Lung (tissue), 12 donors: ENCODE results near the gene SLC12A8. TPM values are rescaled to one million over a fixed set of nuclear protein-coding genes. Genes with fewer than 3 reads are reported as not detected.

Source experiments
- ATAC-seq: fragments of 200-7000 bp; cut with Tn5 transposase; one replicate; pipeline ENCODE4 v1.9.1; 2020; ENCODE audit warnings: moderate number of reproducible peaks; ENCODE audit not compliant: insufficient read depth, low FRiP score
- DNase-seq, 3 donors: peaks; one replicate each; pipeline ENCODE4 v3.0.0-alpha.2; 2013 to 2017
- H3K27ac ChIP-seq, 2 donors: one replicate each; pipeline ENCODE4 v1.5.1; 2013; ENCODE audit warnings: mild to moderate bottlenecking in 2 of 2, moderate library complexity in 2 of 2, control low read depth in 1 of 2, inconsistent platforms in 1 of 2, low read depth in 1 of 2, low read length in 1 of 2
- H3K27me3 ChIP-seq, 3 donors: one replicate each; pipeline ENCODE4 v1.5.1; 2013; ENCODE audit warnings: low read length in 2 of 3; ENCODE audit not compliant: control insufficient read depth in 3 of 3, insufficient read depth in 3 of 3
- H3K36me3 ChIP-seq, 4 donors: one replicate each; pipeline ENCODE4 v1.5.1; 2013; ENCODE audit warnings: low read length in 4 of 4, mild to moderate bottlenecking in 1 of 4, moderate library complexity in 1 of 4; ENCODE audit not compliant: control insufficient read depth in 4 of 4, insufficient read depth in 4 of 4
- H3K4me1 ChIP-seq, 5 donors: one replicate each; pipeline ENCODE4 v1.5.1; 2013; ENCODE audit warnings: low read length in 5 of 5, mild to moderate bottlenecking in 2 of 5, moderate library complexity in 1 of 5; ENCODE audit not compliant: control insufficient read depth in 5 of 5, insufficient read depth in 5 of 5
- H3K4me3 ChIP-seq: one replicate; pipeline ENCODE4 v1.5.1; 2013; ENCODE audit warnings: mild to moderate bottlenecking, control low read depth, moderate library complexity
- H3K9ac ChIP-seq, 2 donors: one replicate each; pipeline ENCODE4 v1.5.1; 2013; ENCODE audit warnings: low read length in 2 of 2, control low read depth in 1 of 2; ENCODE audit not compliant: insufficient read depth in 1 of 2
- H3K9me3 ChIP-seq, 4 donors: one replicate each; pipeline ENCODE4 v1.5.1; 2013; ENCODE audit warnings: low read length in 3 of 4, mild to moderate bottlenecking in 1 of 4, moderate library complexity in 1 of 4; ENCODE audit not compliant: control insufficient read depth in 4 of 4, insufficient read depth in 3 of 4
- WGBS, 2 donors: extraction: QIAGEN DNeasy Blood & Tissue Kit; methylation state at CpG; one replicate each; pipeline ENCODE4 v1.1.7; 2013; 5-methylcytosine and 5-hydroxymethylcytosine counted together
- polyA plus RNA-seq, 2 donors: library from polyadenylated mRNA; stranded (reverse); fragments of 200-250 nt; gene quantifications; one replicate each; pipeline ENCODE4 v1.2.1, GENCODE V29; 2013
- total RNA-seq, 2 donors: library from RNA; depleted of rRNA in 1 of 2; stranded (reverse); fragments of >200 nt in 1 of 2; gene quantifications; one replicate each; pipeline ENCODE4 v1.2.1, GENCODE V29; 2014 to 2021
- TF ChIP-seq, protein P1 (sequence below): IDR thresholded peaks from 2 replicates; pipeline ENCODE4 v1.5.1; 2012; ENCODE audit warnings: mild to moderate bottlenecking; ENCODE audit errors: control extremely low read depth, extremely low read depth
- donor health status: control.
- donor health status: control.
- donor health status: Bipolar disorder and iron deficiency.
- donor health status: healthy.
- donor health status: DM: yes; HTN: yes; CAD: no.

The SLC12A8 gene
- total and polyA plus RNA-seq, 4 donors = 3.1 to 9.8 (median 5.8) TPM

DNA sequence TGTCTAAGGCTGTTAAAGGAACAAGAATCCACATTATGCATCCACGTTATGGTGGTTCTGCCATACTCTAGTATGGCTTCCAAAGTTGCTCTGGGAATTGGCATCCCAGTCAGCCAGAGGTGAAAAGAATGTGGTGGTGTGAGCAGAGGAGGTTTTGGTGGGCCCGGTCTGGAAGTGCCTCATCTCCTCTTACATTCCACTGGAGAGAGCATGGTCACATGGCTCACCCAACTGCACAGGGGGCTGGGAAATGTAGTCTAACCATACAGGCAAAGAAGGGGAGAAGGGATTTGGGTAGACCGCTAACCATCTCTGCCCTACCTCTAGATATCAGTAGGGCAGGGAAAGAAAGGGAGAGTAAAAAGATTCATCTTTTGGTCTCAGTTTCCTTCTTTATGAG lies 153.6 kb downstream of the SLC12A8 start:
- Histone ChIP-seq H3K27ac (no peak overlapping the region), H3K9me3 (no peaks in the 10 kb centered on the region), H3K4me3 (no peak overlapping the region), H3K9ac (no peak overlapping the region), H3K36me3 (no peaks in the 10 kb centered on the region), H3K27me3 (peaks cover 0 to 3% (median 0%) of the 10 kb centered on the region in 3 donors), H3K4me1 (peaks cover 18 to 35% (median 27%) of the 10 kb centered on the region in 5 donors)
- ATAC-seq (no peak), DNase-seq (no peak)
- TF ChIP-seq, protein P1, sequence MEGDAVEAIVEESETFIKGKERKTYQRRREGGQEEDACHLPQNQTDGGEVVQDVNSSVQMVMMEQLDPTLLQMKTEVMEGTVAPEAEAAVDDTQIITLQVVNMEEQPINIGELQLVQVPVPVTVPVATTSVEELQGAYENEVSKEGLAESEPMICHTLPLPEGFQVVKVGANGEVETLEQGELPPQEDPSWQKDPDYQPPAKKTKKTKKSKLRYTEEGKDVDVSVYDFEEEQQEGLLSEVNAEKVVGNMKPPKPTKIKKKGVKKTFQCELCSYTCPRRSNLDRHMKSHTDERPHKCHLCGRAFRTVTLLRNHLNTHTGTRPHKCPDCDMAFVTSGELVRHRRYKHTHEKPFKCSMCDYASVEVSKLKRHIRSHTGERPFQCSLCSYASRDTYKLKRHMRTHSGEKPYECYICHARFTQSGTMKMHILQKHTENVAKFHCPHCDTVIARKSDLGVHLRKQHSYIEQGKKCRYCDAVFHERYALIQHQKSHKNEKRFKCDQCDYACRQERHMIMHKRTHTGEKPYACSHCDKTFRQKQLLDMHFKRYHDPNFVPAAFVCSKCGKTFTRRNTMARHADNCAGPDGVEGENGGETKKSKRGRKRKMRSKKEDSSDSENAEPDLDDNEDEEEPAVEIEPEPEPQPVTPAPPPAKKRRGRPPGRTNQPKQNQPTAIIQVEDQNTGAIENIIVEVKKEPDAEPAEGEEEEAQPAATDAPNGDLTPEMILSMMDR = no peak
- WGBS, 2 donors = 98 to 99% methylated on average over 3 of the region's 3 CpGs

DNA sequence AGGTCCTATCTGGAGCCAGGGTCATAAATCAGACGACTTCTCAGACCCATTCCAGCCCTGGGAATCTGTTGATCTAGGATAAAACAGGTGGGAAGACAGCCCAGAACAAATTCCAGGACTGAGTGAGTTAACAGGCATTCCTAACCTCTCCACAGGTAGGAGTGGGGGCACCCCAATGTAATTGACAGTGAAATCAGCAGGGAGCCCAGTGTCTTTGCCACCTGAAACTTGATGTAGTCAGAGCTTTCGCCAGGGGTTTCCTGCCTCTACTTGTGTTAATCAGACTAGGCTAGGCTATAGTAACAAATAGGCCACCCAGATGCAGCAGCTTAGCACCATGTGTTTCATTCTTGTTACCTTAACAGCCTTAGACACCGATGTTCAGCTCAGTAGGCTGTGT lies 154.0 kb downstream of the SLC12A8 start:
- no peak for DNase-seq
- H3K4me3 ChIP-seq = no peak overlapping the region
- H3K27ac ChIP-seq = no peak overlapping the region
- WGBS, 2 donors = 90 to 95% methylated on average over 3 of the region's 3 CpGs
- no peak overlapping the region for H3K9ac ChIP-seq
- TF ChIP-seq, protein P1 = no peak
- H3K4me1 ChIP-seq = peaks cover 17 to 39% (median 26%) of the 10 kb centered on the region in 5 donors
- ATAC-seq = no peak
- H3K27me3 ChIP-seq = peaks cover 0 to 3% (median 0%) of the 10 kb centered on the region in 3 donors
- H3K36me3 ChIP-seq = no peaks in the 10 kb centered on the region
- H3K9me3 ChIP-seq = no peaks in the 10 kb centered on the region

DNA sequence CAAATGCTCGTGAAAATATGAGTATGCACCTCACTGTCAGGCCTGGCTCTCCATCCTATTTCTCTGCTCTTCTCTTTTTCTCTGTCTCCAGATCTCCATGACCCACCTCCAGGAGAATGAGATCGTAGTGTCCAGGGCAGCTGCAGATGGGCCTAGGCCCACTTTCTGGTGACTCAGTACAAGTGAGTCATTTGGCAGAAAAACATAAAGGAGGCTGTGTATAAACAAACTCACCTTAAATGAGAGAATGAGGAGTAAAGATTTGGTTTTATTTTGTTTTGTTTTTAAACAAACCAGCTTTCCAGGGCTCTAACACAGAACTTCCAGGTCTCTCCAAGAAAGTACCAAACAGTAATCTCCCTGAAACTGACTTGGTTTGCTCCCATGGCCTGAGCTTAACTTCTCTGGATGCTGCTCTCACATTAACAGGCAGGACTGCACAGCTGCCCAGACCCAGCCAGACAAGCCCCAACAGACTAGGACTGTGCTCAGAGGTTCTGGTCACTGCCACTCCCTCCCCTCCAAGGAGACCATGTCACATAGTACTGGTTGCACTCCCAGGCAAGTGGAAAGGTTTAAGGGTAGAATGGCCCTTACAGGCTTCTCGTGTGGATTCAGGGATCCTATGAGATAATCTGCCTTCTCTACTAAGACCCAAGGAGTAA lies 155.2 kb downstream of the SLC12A8 start:
- no peaks in the 10 kb centered on the region for H3K9me3 ChIP-seq
- H3K4me1 ChIP-seq = peaks cover 15 to 41% (median 28%) of the 10 kb centered on the region in 5 donors
- H3K27ac ChIP-seq = peak overlapping the region in 1 of 2 donors; percentile 99
- no peak overlapping the region for H3K4me3 ChIP-seq
- DNase-seq (no peak), ATAC-seq (no peak)
- H3K36me3 ChIP-seq = no peaks in the 10 kb centered on the region
- peaks cover 0 to 3% (median 0%) of the 10 kb centered on the region in 3 donors for H3K27me3 ChIP-seq
- no peak overlapping the region for H3K9ac ChIP-seq
- TF ChIP-seq, protein P1 = no peak
- 79 to 83% methylated on average over 3 of the region's 3 CpGs for WGBS, 2 donors
